Activated naive CD4-positive, alpha-beta T cell treated with anti-CD3 and anti-CD28 coated beads, Interleukin-2, amount 10 ng/mL, durations not matched to agents 7 days and 5 days (primary cell): Measurements from ENCODE around the gene VCL.
"Not testable (repeated sequence)": the region's sequence is repeated elsewhere in the genome, so short reads cannot be mapped to it uniquely, and the experiment has no call there.

Experiments
- CTCF ChIA-PET: fragments of 350-600 bp; sonication (Branson Sonifier 250); formaldehyde crosslinking; loops from one replicate; lab custom pipeline; 2021; ENCODE audit warnings: antibody characterized with exemption; lab: Charles Lee
- DNase-seq: peaks from one replicate; pipeline ENCODE4 v3.0.0-alpha.2; 2020
- H3K27ac Mint-ChIP-seq: one replicate; pipeline ENCODE4 v1.8.0; 2021; ENCODE audit warnings: mild to moderate bottlenecking, moderate library complexity, mixed read lengths
- H3K27me3 Mint-ChIP-seq: one replicate; pipeline ENCODE4 v1.8.0; 2021; ENCODE audit warnings: mild to moderate bottlenecking, mixed read lengths
- H3K36me3 Mint-ChIP-seq: one replicate; pipeline ENCODE4 v1.8.0; 2021; ENCODE audit warnings: mixed read lengths
- H3K4me1 Mint-ChIP-seq: one replicate; pipeline ENCODE4 v1.8.0; 2021; ENCODE audit warnings: mixed read lengths
- H3K4me3 Mint-ChIP-seq: one replicate; pipeline ENCODE4 v1.8.0; 2021; ENCODE audit warnings: mild to moderate bottlenecking, moderate library complexity, mixed read lengths
- H3K9me3 Mint-ChIP-seq: one replicate; pipeline ENCODE4 v1.8.0; 2021; ENCODE audit warnings: mixed read lengths

Gene VCL

DNA sequence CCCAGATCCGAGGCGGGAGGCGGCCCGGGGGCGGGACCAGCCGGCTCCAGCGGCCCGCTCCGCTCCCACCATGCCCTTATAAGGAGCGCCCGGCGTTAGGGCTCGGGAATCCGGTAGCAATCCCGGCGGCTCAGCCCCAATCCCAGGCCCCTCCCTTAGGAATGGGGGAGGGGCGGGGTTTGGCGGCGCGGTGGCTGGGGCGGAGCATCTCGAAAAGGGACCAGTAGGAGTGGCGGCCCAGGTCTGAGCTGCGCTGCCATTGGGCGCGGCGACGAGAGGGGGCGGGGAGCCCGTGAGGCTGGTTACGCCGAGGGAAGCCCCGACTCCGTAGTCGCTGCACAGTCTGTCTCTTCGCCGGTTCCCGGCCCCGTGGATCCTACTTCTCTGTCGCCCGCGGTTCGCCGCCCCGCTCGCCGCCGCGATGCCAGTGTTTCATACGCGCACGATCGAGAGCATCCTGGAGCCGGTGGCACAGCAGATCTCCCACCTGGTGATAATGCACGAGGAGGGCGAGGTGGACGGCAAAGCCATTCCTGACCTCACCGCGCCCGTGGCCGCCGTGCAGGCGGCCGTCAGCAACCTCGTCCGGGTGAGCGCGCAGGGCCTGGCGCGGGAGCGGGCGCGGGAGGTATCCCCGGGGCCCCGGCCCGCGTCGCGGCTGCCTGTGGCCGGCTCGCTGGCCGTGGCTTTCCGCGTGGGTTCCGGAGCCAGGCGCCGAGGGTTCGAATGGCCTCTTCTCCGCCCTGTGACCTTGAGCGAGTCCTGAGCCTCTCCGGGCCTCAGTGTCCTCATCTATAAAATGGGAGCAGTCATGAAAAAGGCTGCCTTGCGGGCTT, at the start of gene VCL:
Gene VCL, plus strand, starts transcription at position 330 of the 836 bp plus-strand sequence. Its CDS starts 92 bp downstream, at position 422.
- CTCF ChIA-PET = no interaction called here
- peaks cover 26% of the 10 kb centered on the region for H3K36me3 Mint-ChIP-seq
- H3K4me3 Mint-ChIP-seq = peak within 1 kb of the TSS; percentile 94
- H3K27ac Mint-ChIP-seq = peak within 1 kb of the TSS; percentile 96
- H3K9me3 Mint-ChIP-seq = no peaks in the 10 kb centered on the region
- peaks cover 3% of the 10 kb centered on the region for H3K27me3 Mint-ChIP-seq
- peaks cover 61% of the 10 kb centered on the region for H3K4me1 Mint-ChIP-seq
- DNase-seq = peak; percentile 97

DNA sequence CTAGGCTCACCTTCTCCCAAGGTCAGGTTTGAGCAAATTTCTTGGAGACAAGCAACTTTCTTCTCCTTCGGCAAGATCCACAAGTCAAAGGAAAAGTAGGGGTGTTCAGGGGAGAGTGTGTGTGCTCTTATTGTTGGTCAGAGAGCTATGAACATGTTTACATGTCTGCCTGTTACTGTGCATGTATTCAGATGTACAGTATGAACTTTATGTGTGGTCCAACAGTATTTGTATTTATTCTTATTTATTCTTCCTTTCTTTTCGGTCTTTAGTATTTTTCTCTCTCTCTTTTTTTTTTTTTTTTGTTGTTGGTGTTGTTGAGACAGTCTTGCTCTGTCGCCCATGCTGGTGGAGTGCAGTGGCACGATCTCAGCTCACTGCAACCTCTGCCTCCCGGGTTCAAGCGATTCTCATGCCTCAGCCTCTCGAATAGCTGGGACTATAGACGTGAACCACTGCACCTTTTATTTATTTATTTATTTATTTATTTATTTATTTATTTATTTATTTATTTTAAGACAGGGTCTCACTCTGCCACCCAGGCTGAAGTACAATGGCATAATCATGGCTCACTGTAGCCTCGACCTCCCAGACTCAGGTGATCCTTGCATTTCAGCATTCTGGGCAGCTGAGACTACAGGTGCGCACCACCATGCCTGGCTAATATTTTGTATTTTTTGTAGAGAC, 48.8 kb upstream of the VCL start:
- H3K36me3 Mint-ChIP-seq = no peaks in the 10 kb centered on the region
- DNase-seq = no peak
- H3K27ac Mint-ChIP-seq = no peak overlapping the region
- H3K4me1 Mint-ChIP-seq = peaks cover 9% of the 10 kb centered on the region
- no peak overlapping the region for H3K4me3 Mint-ChIP-seq
- H3K27me3 Mint-ChIP-seq = peaks cover 32% of the 10 kb centered on the region
- H3K9me3 Mint-ChIP-seq = peaks cover 3% of the 10 kb centered on the region
- CTCF ChIA-PET = interaction anchor here (1.3 to 1.5 kb wide), 2 partner anchors 8 to 61 kb away, joined by 3 to 4 read pairs; no protein-coding TSS in a partner anchor

DNA sequence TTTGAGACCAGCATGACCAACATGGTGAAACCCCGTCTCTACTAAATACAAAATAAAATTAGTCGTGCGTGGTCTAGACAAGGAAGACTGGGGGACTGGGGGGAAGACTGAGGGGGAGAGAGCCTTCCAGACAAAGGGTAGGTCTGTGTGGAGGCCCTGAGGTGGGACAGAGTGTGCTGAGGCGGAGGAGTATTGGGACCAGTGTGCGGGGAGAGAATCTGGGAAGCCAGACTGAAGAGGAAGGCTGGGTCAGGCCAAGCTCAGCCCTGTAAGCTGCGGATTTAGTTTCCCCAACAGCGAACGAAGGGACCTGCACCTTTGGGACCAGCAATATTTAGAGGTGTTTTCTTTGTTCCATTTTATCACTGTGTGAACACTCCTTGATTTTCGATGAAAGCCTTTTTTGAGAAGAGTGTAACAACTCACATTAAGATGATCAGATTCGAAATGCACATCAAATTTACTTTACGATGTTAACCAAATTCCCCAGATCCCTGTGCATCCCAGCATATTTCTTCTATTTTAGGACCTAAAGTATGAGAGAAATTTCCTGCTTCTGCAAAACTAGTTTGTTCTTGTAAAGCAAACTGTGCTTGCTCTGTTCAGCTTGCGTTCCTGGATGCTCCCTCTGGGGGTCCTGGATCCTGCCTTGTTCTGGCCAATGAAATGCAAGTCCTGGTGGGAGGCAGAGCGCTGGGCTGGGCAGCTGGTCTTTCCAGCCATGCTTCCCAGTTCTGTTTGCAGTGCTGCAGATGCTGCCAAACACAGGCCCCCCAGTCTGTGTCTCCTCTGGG, 47.6 kb upstream of the VCL start:
- Mint-ChIP-seq H3K4me3 (no peak overlapping the region), H3K36me3 (no peaks in the 10 kb centered on the region), H3K27me3 (peaks cover 23% of the 10 kb centered on the region), H3K4me1 (peaks cover 16% of the 10 kb centered on the region), H3K9me3 (peaks cover under 1% of the 10 kb centered on the region), H3K27ac (no peak overlapping the region)
- no peak for DNase-seq
- CTCF ChIA-PET = interaction anchor here (1.3 to 1.5 kb wide), 2 partner anchors 10 to 63 kb away, joined by 3 to 4 read pairs; no protein-coding TSS in a partner anchor

DNA sequence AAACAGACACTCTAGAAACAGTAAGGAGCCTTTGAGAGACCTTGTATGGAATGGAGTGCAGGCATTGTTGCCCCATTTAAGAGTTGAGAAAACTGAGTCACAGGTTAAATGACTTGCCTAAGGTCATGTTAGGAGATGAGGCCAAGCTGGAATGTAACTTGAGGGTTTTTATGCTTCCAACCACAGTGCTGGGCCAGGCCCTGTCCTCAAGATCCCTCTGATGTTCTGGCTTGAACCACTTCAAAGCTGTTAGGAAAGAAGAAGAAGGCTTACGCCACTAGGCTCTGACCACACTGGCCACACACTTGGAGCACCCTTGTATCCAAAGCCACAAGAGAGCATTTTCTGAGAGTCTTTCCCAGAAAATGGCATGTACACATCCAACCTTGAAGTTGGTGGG, 44.3 kb upstream of the VCL start:
- H3K27me3 Mint-ChIP-seq = peaks cover 10% of the 10 kb centered on the region

DNA sequence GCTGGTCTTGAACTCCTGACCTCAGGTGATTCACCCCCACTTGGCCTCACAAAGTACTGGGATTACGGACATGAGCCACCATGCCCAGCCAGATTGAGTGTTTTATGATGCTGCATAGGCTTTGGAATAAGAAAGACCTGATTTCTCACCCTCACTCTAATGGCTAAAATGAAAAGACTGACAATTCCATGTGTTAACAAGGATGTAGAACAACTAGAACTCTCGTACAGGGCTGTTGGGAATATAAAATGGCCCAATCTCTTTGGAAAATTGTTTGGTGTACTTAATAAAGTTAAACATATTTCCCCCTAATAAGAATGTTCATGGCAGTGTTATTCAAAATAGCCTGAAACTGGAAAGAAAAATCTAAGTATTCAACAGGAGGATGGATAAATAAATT, 43.2 kb upstream of the VCL start:
- no peak overlapping the region for H3K4me3 Mint-ChIP-seq
- H3K27me3 Mint-ChIP-seq = peaks cover 7% of the 10 kb centered on the region
- no peak for DNase-seq
- CTCF ChIA-PET = interaction anchor here (1.3 to 2.0 kb wide), 2 partner anchors 14 to 69 kb away, joined by 7 to 8 read pairs; no protein-coding TSS in a partner anchor
- H3K36me3 Mint-ChIP-seq = no peaks in the 10 kb centered on the region
- no peaks in the 10 kb centered on the region for H3K9me3 Mint-ChIP-seq
- H3K4me1 Mint-ChIP-seq = peaks cover 57% of the 10 kb centered on the region
- H3K27ac Mint-ChIP-seq = no peak overlapping the region

More for the DNA sequence above, 44.3 kb upstream of the VCL start:
- CTCF ChIA-PET = interaction anchor here (0.7 to 2.0 kb wide), 5 partner anchors 11 to 149 kb away, joined by 3 to 8 read pairs (median 6); no protein-coding TSS in a partner anchor
- Mint-ChIP-seq H3K4me1 (peaks cover 46% of the 10 kb centered on the region), H3K36me3 (no peaks in the 10 kb centered on the region), H3K4me3 (no peak overlapping the region), H3K9me3 (no peaks in the 10 kb centered on the region), H3K27ac (no peak overlapping the region)
- no peak for DNase-seq

DNA sequence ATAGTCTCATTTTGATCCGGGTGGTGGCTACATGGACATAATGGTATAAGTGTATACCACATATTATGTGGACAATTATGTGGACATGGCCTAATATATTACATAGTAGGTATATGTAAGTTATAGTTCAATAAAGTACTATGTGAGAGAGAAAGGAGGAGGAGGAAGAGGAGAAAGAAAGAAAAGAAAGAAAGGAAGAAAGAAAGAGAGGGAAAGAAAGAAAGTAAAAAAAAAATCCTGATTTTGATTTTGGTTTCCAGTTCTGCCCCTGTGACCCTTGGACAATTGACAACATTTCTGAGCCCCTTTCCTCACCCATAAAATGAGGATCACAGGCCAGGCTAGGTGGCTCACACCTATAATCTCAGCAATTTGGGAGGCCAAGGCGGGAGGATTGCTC, 42.2 kb upstream of the VCL start:
- H3K4me1 Mint-ChIP-seq = peaks cover 65% of the 10 kb centered on the region

DNA sequence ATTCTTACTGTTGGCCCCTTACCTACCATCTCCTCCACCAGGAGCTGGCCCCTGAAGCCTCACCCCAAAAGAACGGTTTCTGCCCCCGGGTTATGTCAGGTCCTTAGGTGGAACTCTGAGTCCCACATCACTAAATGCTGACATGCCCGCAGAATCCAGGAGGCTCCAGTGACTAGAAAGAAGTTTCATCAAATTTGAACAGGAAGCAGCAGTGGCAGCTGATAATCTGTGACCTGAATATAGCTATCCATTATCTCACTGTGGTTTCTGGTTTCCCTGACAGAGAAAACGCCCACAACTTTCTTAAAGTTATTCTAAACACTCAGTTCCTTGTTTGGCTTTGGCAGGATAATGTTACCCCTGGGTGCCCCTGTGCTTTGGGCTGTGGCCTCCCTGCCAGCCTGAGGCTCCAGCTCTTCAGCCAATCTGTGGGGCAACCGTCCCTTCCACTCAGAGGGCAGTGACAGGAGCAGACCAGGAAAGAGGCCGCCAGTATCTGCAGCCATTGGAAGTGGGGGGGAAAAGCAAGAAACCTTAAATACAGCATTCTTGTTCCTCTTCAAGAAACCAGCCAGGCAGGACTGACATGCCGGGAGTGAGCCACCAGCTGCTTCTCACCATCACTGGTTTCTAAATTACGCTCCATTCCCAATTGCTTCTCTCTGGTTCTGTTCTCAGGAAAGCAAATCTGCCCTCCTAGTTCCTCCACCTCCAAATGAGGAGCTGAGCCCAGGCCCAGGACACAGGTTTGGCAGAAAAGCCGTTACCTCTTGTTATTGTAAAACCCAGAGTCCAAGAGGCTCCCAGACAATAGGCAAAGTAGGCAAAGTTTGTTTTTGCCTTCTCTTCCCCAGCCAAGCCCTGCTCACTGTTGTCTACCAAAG, 41.2 kb upstream of the VCL start:
- Mint-ChIP-seq H3K9me3 (no peaks in the 10 kb centered on the region), H3K36me3 (no peaks in the 10 kb centered on the region), H3K4me1 (peaks cover 65% of the 10 kb centered on the region), H3K27me3 (no peaks in the 10 kb centered on the region), H3K27ac (peak overlapping the region; percentile 98), H3K4me3 (peak overlapping the region; percentile 61)
- peak; percentile 57 for DNase-seq
- CTCF ChIA-PET = interaction anchor here (0.7 to 4.2 kb wide), 12 partner anchors 10 to 147 kb away, joined by 3 to 37 read pairs (median 6); no protein-coding TSS in a partner anchor

More for the DNA sequence above, 42.2 kb upstream of the VCL start:
- no peak for DNase-seq
- no peaks in the 10 kb centered on the region for H3K9me3 Mint-ChIP-seq
- CTCF ChIA-PET = interaction anchor here (1.1 kb wide), 1 partner anchor 18 kb away, joined by 5 read pairs; no protein-coding TSS in a partner anchor
- no peak overlapping the region for H3K4me3 Mint-ChIP-seq
- no peaks in the 10 kb centered on the region for H3K36me3 Mint-ChIP-seq
- peak overlapping the region; percentile 89 for H3K27ac Mint-ChIP-seq
- peaks cover under 1% of the 10 kb centered on the region for H3K27me3 Mint-ChIP-seq

DNA sequence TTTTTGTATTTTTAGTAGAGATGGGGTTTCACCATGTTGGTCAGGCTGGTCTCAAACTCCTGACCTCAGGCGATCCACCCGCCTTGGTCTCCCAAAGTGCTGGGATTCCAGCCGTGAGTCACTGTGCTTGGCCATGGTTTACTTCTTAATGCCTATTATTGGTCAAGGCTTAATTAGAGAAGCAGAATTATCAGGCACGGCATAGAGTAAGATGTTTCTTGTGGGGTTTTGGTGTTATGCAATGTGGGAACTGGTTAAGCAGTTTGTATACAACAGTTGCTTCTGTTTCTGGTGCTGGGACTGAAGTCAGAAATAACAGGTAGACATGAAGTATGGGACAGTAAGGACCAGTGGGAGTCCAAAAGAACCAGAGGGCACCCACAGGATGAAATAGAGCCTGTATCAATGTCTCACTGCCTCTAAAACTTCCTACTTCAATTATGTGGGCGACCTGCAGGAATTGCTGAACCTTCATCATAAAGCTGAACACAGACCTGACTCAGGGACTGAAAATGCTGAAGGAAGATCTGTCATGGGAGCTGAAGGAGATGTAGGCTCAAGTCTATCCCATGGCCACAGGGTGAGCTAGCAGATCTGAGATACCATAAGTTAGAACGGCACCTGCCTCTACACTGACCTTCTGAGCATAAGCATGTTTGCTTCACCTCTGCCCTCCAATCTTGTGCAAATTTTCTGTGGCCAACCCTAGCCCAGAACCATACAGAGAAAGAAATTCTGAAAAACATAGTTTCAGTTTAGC, 38.3 kb upstream of the VCL start:
- peak overlapping the region; percentile 86 for H3K27ac Mint-ChIP-seq

DNA sequence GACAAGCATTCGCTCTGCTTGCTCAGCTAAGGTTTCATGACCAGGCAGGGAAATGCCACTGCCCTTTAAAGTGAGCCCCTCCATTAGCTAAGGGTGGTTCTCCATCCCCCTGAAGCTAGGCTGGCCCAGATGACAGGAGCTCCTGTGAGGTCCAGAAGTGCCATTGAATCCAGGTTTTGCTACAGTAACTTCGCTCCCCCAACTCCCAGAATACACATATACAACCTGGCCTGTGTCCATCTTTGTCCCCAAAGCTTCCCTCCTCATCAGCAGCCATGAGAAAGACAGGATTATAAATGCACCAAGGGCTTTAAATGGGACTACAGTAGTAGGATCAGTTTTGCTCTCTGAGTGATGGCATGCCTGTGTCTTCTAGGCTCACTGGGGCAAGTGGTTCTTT, 35.5 kb upstream of the VCL start:
- peaks cover 31% of the 10 kb centered on the region for H3K4me1 Mint-ChIP-seq
- no peak overlapping the region for H3K27ac Mint-ChIP-seq
- no peaks in the 10 kb centered on the region for H3K9me3 Mint-ChIP-seq

More for the DNA sequence above, 38.3 kb upstream of the VCL start:
- H3K4me3 Mint-ChIP-seq = no peak overlapping the region
- DNase-seq = no peak
- CTCF ChIA-PET = interaction anchor here (0.8 to 4.2 kb wide), 3 partner anchors 15 to 122 kb away, joined by 3 to 37 read pairs (median 4); no protein-coding TSS in a partner anchor
- peaks cover 54% of the 10 kb centered on the region for H3K4me1 Mint-ChIP-seq
- no peaks in the 10 kb centered on the region for H3K36me3 Mint-ChIP-seq
- H3K9me3 Mint-ChIP-seq = no peaks in the 10 kb centered on the region
- no peaks in the 10 kb centered on the region for H3K27me3 Mint-ChIP-seq

DNA sequence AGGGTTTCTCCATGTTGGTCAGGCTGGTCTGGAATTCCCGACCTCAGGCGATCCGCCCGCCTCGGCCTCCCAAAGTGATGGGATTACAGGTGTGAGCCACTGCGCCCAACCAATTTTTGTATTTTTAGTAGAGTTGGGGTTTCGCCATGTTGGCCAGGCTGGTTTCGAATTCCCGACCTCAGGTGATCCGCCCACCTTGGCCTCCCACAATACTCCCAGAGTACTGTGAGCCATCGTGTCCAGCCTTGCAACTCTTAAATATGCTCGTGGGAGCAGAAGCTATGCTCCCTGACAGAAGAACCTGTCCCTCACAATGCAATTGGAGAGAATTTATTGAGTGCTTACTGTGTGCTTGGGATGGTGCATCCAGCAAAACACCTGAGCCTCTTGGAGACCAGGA, 34.4 kb upstream of the VCL start:
- H3K36me3 Mint-ChIP-seq, DNase-seq, CTCF ChIA-PET, H3K4me3 Mint-ChIP-seq, H3K9me3 Mint-ChIP-seq, H3K27ac Mint-ChIP-seq: not testable (repeated sequence)
- Mint-ChIP-seq H3K4me1 (peaks cover 20% of the 10 kb centered on the region), H3K27me3 (peaks cover 18% of the 10 kb centered on the region)

More for the DNA sequence above, 35.5 kb upstream of the VCL start:
- CTCF ChIA-PET = no interaction called here
- Mint-ChIP-seq H3K27me3 (peaks cover 18% of the 10 kb centered on the region), H3K4me3 (no peak overlapping the region), H3K36me3 (no peaks in the 10 kb centered on the region)
- DNase-seq = no peak

DNA sequence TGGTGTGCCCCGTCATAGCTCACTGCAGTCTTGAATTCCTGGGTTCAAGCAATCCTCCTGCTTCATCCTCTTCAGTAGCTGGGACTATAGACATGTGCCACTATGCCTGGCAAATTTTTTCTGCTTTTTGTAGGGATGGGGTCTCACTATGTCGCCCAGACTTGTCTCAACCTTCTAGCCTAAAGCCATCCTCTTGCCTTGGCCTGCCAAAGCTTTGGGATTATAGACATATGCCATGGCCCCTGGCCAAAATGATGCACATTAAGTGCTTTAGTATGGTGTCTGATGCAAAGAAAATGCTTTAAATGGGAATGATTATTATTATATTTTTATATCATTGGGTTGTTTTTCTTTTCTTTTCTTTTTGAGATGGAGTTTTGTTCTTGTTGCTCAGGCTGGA, 33.2 kb upstream of the VCL start:
- CTCF ChIA-PET = no interaction called here

DNA sequence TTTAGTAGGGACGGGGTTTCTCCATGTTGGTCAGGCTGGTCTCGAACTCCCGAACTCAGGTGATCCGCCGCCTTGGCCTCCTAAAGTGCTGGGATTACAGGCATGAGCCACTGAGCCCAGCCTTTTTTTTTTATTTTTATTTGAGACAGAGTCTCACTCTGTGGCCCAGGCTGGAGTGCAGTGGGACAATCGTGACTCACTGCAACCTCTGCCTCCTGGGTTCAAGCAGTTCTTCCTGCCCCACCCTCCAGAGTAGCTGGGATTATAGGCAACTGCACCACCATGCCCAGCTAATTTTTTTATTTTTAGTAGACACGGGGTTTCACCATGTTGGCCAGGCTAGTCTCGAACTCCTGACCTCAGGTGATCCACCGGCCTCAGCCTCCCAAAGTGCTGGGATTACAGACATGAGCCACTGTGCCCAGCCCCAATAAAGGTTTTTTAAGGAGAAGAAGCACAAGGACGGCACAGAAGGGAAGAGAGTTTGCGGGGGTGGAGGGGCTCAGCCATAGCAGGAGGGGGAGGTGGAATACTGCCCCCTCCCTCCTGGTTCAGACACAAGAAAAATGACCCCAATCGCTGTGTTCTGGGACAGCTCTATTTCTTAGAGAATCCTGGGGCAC, 32.5 kb upstream of the VCL start:
- H3K9me3 Mint-ChIP-seq, DNase-seq, H3K36me3 Mint-ChIP-seq, H3K4me3 Mint-ChIP-seq, H3K4me1 Mint-ChIP-seq, CTCF ChIA-PET, H3K27ac Mint-ChIP-seq: not testable (repeated sequence)
- H3K27me3 Mint-ChIP-seq = peaks cover 18% of the 10 kb centered on the region

More for the DNA sequence above, 33.2 kb upstream of the VCL start:
- Mint-ChIP-seq H3K4me1 (peaks cover 8% of the 10 kb centered on the region), H3K9me3 (no peaks in the 10 kb centered on the region), H3K27me3 (peaks cover 18% of the 10 kb centered on the region), H3K36me3 (no peaks in the 10 kb centered on the region), H3K27ac (no peak overlapping the region), H3K4me3 (no peak overlapping the region)
- no peak for DNase-seq
